Activated naive CD4-positive, alpha-beta T cell treated with anti-CD3 and anti-CD28 coated beads, Interleukin-2, amount 50 U/mL, for 72 hours (primary cell): ENCODE results near the gene CAND2. TPM values are rescaled to one million over a fixed set of nuclear protein-coding genes. Genes with fewer than 3 reads are reported as not detected.
A peak's percentile ranks its signal among the peaks of the same experiment; 100 is the strongest.

Source experiments
- ATAC-seq, 2 donors: fragments of 150-1000 bp; cut with Tn5 transposase; 2 replicates each; pipeline ENCODE4 v1.10.0; 2021; ENCODE audit warnings: mild to moderate bottlenecking in 2 of 2, moderate library complexity in 2 of 2
- DNase-seq, 2 donors: peaks; one replicate each; pipeline ENCODE4 v3.0.0; 2021 to 2022; ENCODE audit warnings: low spot score in 2 of 2
- H3K27ac Mint-ChIP-seq, 2 donors: one replicate each; pipeline ENCODE4 v1.8.0; 2022; ENCODE audit warnings: mild to moderate bottlenecking in 2 of 2, mixed read lengths in 2 of 2
- H3K36me3 Mint-ChIP-seq, 2 donors: one replicate each; pipeline ENCODE4 v1.8.0; 2022; ENCODE audit warnings: mixed read lengths in 2 of 2
- H3K9me3 Mint-ChIP-seq, 2 donors: one replicate each; pipeline ENCODE4 v1.8.0; 2022; ENCODE audit warnings: mixed read lengths in 2 of 2
- total RNA-seq, 2 donors: library from RNA; stranded (reverse); gene quantifications; one replicate each; pipeline ENCODE4 v1.2.3, GENCODE V29; 2022

CAND2 gene
- 1 to 10 TPM; 1.8 to 2.5 TPM for total RNA-seq

DNA sequence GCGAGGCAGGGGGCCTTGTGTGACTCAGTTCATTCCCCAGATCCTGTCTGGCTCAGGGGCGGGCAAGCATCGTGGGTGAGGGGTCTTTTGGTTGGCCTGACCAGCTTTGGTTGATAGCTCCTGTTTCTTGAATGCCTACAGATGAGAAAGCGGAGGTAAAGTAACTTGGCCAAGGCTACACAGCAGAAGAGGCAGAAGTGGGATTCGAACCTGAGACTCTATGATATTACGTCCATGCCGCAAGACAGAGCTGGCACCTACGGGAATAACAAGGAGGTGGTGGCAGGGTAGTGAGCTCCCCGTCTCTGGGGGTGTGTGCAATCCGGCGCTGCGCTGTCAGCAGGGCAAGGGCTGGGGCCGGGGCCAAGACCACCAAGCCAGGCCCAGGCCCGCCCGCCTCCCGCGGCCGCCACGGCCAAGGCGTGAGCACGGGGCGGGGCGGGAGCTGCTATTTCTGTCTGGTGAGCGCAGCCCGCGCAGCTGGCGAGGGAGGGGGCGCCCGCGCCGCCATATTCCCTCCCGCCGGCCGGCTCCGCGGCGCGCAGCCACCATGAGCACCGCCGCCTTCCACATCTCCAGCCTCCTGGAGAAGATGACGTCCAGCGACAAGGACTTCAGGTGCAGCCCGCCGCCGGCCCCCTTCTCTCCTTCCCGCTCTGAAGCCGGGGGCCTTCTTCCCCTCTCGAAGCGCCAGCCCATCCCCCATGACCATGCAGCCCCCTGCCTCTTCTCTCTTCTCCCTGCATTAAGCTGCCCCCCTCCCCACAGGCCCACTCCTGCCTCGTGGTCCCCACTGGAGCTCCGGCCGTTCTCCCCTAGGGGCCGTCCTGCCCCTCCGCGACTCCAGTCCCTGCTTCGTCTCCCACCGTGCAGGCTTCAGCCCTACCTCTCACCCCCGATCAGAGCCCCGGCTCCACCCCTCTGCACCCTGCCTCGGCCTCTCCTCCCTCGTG, at the start of gene CAND2:
Gene CAND2 (plus strand): TSS at position 510 of the 953 bp plus-strand sequence. CDS start 41 bp downstream, at position 551.
- peak within 1 kb of the TSS in 1 of 2 donors; percentile 73 for H3K27ac Mint-ChIP-seq
- peak in 1 of 2 donors; percentile 44 for DNase-seq
- peak; percentile 76 to 83 for ATAC-seq
- H3K36me3 Mint-ChIP-seq, result no peaks in the 10 kb centered on the region
- no peaks in the 10 kb centered on the region for H3K9me3 Mint-ChIP-seq

DNA sequence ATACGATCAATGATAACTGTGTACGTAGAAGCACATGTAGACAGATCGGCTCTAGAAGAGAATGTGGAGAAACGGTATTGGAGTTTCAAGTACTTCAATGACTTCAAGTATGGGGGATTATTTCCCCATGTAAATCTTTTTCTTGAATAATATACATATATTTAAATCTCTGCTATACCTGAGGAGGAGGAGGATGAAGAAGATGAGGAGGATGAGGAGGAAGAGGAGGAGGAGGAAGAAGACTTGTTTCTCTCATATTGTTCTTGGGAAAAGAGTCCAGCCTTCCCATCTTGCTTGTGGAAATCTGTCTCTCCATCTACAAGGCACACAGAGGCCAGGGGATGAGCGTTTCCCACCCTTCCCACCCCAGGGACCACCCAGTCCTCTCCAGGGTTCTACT, 48.0 kb upstream of the CAND2 start:
- H3K27ac Mint-ChIP-seq, result no peak overlapping the region
- no peak for DNase-seq
- no peak for ATAC-seq

GRCh38 chr3:12750223-12750622, 46.3 kb upstream of the CAND2 start:
- ATAC-seq, result peak in 1 of 2 donors; percentile 20
- H3K36me3 Mint-ChIP-seq, result no peaks in the 10 kb centered on the region
- no peaks in the 10 kb centered on the region for H3K9me3 Mint-ChIP-seq
- H3K27ac Mint-ChIP-seq, result peak overlapping the region in 1 of 2 donors; percentile 27
- DNase-seq, result no peak

More for the DNA sequence above, 48.0 kb upstream of the CAND2 start:
- Mint-ChIP-seq H3K9me3 (no peaks in the 10 kb centered on the region), H3K36me3 (no peaks in the 10 kb centered on the region)

DNA sequence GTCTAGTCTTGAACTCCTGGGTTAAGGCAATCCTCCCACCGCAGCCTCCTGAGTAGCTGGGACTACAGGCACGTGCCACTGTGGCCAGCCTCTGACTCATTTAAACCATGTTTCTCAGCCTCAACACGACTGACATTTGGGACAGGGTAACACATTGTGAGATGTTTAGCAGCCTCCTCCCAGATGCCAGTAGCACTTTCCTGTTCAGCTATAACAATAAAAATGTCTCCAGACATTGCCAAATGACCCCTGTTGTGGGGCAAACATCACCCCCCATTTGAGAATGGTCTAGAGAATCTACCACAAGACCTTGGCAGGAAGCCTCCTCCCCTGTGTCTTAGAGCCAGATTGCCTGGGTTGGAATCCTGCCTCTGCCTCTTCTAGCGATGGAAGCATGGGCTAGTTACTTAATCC, 45.8 kb upstream of the CAND2 start:
- DNase-seq, result peak in 1 of 2 donors; percentile 15

GRCh38 chr3:12751571-12751970, 44.9 kb upstream of the CAND2 start:
- H3K27ac Mint-ChIP-seq, result no peak overlapping the region
- ATAC-seq (no peak), DNase-seq (no peak)
- H3K9me3 Mint-ChIP-seq, result no peaks in the 10 kb centered on the region
- H3K36me3 Mint-ChIP-seq, result no peaks in the 10 kb centered on the region

More for the DNA sequence above, 45.8 kb upstream of the CAND2 start:
- H3K36me3 Mint-ChIP-seq, result no peaks in the 10 kb centered on the region
- peak overlapping the region in 1 of 2 donors; percentile 27 for H3K27ac Mint-ChIP-seq
- ATAC-seq, result peak; percentile 78 to 90
- H3K9me3 Mint-ChIP-seq, result no peaks in the 10 kb centered on the region

DNA sequence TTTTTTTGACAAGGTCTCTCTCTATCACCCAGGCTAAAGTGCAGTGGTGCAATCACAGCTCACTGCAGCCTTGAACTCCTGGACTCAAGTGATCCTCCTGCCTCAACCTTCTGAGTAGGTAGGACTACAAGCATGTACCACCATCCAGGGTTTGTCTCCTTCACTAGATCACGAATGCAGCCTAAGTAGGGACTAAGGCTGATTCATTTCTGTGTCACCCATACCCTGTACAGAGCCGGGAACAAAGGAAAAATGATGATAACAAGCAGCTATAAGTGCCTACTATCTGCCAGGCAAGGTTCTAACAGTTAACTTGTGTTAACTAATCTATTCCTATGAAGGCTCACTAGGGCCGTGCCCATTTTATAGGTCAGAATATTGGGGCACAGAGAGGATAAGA, 44.4 kb upstream of the CAND2 start:
- ATAC-seq (no peak), DNase-seq (no peak)
- no peak overlapping the region for H3K27ac Mint-ChIP-seq
- no peaks in the 10 kb centered on the region for H3K36me3 Mint-ChIP-seq
- H3K9me3 Mint-ChIP-seq, result no peaks in the 10 kb centered on the region

- DNase-seq (no peak), ATAC-seq (peak in 1 of 2 donors; percentile 59)
- H3K36me3 Mint-ChIP-seq, result no peaks in the 10 kb centered on the region
- no peak overlapping the region for H3K27ac Mint-ChIP-seq
- H3K9me3 Mint-ChIP-seq, result no peaks in the 10 kb centered on the region
These were observed 43.7 kb upstream of the CAND2 start for GRCh38 chr3:12752809-12753208.

- H3K36me3 Mint-ChIP-seq, result no peaks in the 10 kb centered on the region
- peak overlapping the region; percentile 23 to 62 for H3K27ac Mint-ChIP-seq
- ATAC-seq, result no peak
- no peak for DNase-seq
- no peaks in the 10 kb centered on the region for H3K9me3 Mint-ChIP-seq
These were observed 43.0 kb upstream of the CAND2 start for GRCh38 chr3:12753275-12754028.

DNA sequence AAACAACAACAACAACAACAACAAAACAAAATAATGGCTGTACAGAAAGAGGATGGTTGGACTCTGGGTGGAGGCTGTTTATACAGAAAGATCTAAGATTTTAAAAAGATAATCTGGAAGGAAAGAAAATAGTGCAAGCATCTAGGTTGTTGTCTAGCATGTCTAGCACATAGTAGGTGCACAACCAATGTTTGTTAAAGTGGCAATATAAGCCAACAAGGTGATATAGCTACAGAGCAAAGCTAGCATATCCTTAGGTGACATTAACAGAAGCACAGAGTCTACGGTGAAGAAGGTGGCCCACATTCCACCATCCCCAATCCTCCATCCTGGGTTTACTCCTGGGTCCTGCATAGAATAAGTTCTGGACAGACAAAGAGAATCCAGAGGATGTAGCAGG, 42.2 kb upstream of the CAND2 start:
- Mint-ChIP-seq H3K36me3 (no peaks in the 10 kb centered on the region), H3K9me3 (no peaks in the 10 kb centered on the region), H3K27ac (no peak overlapping the region)
- DNase-seq (no peak), ATAC-seq (no peak)

GRCh38 chr3:12755754-12756153, 40.7 kb upstream of the CAND2 start:
- Mint-ChIP-seq H3K27ac (no peak overlapping the region), H3K36me3 (no peaks in the 10 kb centered on the region), H3K9me3 (no peaks in the 10 kb centered on the region)
- ATAC-seq (no peak), DNase-seq (no peak)

DNA sequence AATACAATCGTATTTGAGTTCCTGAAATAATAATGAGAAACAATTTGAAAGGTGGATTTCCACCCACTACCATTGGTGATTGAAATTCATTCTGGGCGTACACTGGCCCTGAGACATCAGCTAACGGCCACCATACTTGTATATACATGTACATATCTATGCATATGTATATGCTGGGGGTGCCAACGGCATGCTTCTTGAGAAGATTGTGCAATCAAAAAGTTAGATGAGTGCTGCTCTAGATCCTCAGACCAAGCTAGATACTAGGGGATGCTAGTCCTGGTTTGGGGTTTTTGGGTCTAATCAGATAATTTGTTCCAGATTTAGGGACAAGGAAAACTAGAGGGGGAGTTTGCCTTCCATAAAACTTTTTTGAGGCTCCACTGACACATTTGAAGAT, 40.3 kb upstream of the CAND2 start:
- Mint-ChIP-seq H3K36me3 (no peaks in the 10 kb centered on the region), H3K27ac (no peak overlapping the region), H3K9me3 (no peaks in the 10 kb centered on the region)
- no peak for ATAC-seq
- DNase-seq, result no peak

- H3K27ac Mint-ChIP-seq, result no peak overlapping the region
- no peaks in the 10 kb centered on the region for H3K36me3 Mint-ChIP-seq
- ATAC-seq, result no peak
- H3K9me3 Mint-ChIP-seq, result no peaks in the 10 kb centered on the region
- no peak for DNase-seq
These were observed 39.8 kb upstream of the CAND2 start for GRCh38 chr3:12756635-12757034.

GRCh38 chr3:12758025-12758781, 38.3 kb upstream of the CAND2 start:
- Mint-ChIP-seq H3K27ac (peak overlapping the region in 1 of 2 donors; percentile 3), H3K36me3 (no peaks in the 10 kb centered on the region), H3K9me3 (no peaks in the 10 kb centered on the region)
- ATAC-seq (no peak), DNase-seq (no peak)

DNA sequence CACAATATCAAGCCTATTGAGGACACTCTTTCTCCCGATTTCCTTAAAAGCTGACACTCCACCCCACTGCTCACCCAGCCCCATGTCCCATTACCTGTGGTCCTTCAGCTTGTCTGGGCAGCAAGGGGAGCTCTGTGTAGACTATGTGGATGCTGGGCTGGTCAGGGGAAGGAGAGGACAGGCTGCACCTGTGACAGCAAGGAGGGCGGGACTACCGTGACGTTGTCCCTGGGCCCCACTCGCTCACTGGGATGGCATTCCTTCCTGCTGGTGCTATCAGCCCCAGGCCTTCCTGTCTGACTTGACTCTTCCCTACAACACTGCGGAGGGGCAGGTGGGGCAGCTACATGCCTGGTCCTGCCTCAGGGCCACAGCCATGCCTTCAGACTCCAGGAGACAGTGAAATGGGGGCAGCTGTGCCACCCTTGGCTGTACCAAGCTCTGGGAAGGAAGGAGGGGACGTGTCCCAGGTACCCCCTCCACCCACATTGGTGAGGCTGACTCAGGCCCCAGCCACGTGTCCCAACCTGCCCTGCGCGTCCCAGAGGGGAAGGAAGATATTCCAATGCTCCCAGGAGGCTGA, 37.3 kb upstream of the CAND2 start, which contains the start of gene TMEM40:
Gene TMEM40 (minus strand): TSS at position 163 of the 583 bp plus-strand sequence. CDS start 9,427 bp downstream, outside the sequence.
- Mint-ChIP-seq H3K36me3 (no peaks in the 10 kb centered on the region), H3K9me3 (no peaks in the 10 kb centered on the region), H3K27ac (peak within 1 kb of the TSS; percentile 11 to 65)
- ATAC-seq (no peak), DNase-seq (no peak)

DNA sequence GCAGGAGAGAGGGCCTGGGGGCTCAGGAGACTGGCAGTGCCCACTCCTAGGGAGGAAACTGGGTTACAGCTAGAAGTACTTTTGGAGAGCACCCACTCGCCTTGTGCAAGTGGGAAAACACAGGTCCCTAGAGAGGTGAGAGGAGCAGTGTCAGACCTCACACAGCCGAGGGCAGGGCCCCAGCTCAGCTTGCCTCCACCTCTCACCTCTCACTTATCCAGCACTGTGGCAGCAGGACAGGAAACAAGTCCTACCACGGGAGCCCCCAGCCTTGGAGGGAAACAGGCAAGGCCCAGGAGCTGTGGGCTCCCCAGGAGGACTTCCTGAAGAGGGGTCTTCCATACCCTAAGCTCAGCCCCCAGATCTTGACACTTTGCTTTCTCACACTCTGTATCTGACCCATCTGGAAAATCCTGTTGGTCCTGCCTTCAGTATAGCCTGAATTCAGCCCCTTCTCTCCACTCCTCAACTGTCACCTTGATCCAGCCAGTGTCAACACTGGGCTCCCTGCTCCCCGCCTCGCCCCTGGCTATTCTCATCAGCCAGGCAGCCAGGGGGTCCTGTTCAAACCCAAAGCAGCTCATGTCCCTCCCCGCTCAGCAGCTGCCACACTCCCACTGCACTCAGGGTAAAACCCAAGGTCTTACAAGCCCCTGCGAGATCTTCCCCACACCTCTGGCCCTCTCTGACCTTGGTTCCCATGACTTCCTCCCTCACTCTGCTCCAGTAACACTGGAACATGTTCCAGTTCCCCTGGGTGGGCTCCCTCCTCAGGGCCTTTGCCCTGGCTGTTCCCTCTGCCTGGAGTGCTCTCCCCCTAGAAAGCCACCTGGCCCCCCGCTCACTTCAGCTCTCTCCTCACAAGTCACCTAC, 36.6 kb upstream of the CAND2 start:
- peak overlapping the region; percentile 11 to 65 for H3K27ac Mint-ChIP-seq
- DNase-seq (no peak), ATAC-seq (no peak)
- no peaks in the 10 kb centered on the region for H3K9me3 Mint-ChIP-seq
- no peaks in the 10 kb centered on the region for H3K36me3 Mint-ChIP-seq
